K562 (cell line): Measurements from ENCODE around the gene RAVER2. TPM values are rescaled to one million over a fixed set of nuclear protein-coding genes. Genes with fewer than 3 reads are reported as not detected.
"Not testable (repeated sequence)": the region's sequence is repeated elsewhere in the genome, so short reads cannot be mapped to it uniquely, and the experiment has no call there.

Experiments
- ATAC-seq: fragments of 200-7000 bp; cut with Tn5 transposase; 3 replicates; pipeline ENCODE4 v1.9.1; 2020; ENCODE audit warnings: moderate library complexity
- BruUV-seq: library from RNA; stranded (reverse); fragments of 400-500 nt; replicated peaks from 2 replicates; lab custom pipeline; 2021; lab: Mats Ljungman, UMichigan
- CTCF ChIA-PET: fragments of 300-600 bp; formaldehyde crosslinking; extraction: SDS; loops from one replicate; lab custom pipeline; 2021; ENCODE audit warnings: low intra/inter-chr PET ratio; lab: Yijun Ruan, JAX
- POLR2A ChIA-PET: fragments of 300-600, 350-650 bp; sonication (Branson Sonifier 250); formaldehyde crosslinking; extraction: SDS; loops from one replicate; lab custom pipeline; 2021; ENCODE audit warnings: antibody characterized with exemption, inconsistent platforms; lab: Yijun Ruan, JAX
- DNase-seq, 4 experiments: peaks; one replicate each; pipeline versions ENCODE4 v3.0.0 to v3.0.0-alpha.2; 2011 to 2018; ENCODE audit warnings: low spot score in 3 of 4, mixed read lengths in 3 of 4; ENCODE audit errors: extremely low read depth in 1 of 4
- FAIRE-seq: peaks from 2 replicates; lab custom pipeline; 2011; peaks lifted over from hg19 to GRCh38; lab: Jason Lieb, UNC
- H2AFZ ChIP-seq: 2 replicates; pipeline ENCODE4 v1.6.0; 2011; ENCODE audit warnings: low read depth, low read length, control low read depth, inconsistent platforms
- H3K27ac ChIP-seq: fragments of 200-600 bp; 3 replicates; pipeline ENCODE4 v1.8.0; 2011; ENCODE audit warnings: low read depth, mild to moderate bottlenecking, control low read depth, inconsistent platforms, low read length, moderate library complexity, mixed read lengths; ENCODE audit errors: extremely low read depth
- H3K27me3 ChIP-seq, 2 experiments: fragments of 300-600 bp in 1 of 2; 2 replicates in 1 of 2; 3 replicates in 1 of 2; pipeline versions ENCODE4 v1.6.0 to v1.8.0; 2011; ENCODE audit warnings: inconsistent platforms in 2 of 2, low read length in 2 of 2, mild to moderate bottlenecking in 1 of 2, mixed read lengths in 1 of 2, moderate library complexity in 1 of 2; ENCODE audit not compliant: control insufficient read depth in 2 of 2, insufficient read depth in 2 of 2
- H3K36me3 ChIP-seq: fragments of 300-600 bp; 3 replicates; pipeline ENCODE4 v1.8.0; 2011; ENCODE audit warnings: mild to moderate bottlenecking, low read length, inconsistent platforms; ENCODE audit not compliant: control insufficient read depth, insufficient read depth
- H3K4me1 ChIP-seq, 2 experiments: fragments of 200-600 bp in 1 of 2; replicated peaks in 1 of 2; 2 replicates in 1 of 2; 3 replicates in 1 of 2; pipeline versions ENCODE4 v1.5.1 to v1.8.0; 2011; ENCODE audit warnings: inconsistent platforms in 2 of 2, low read length in 2 of 2, mild to moderate bottlenecking in 1 of 2, mixed read lengths in 1 of 2, moderate library complexity in 1 of 2; ENCODE audit not compliant: control insufficient read depth in 2 of 2, insufficient read depth in 2 of 2
- H3K4me2 ChIP-seq: 2 replicates; pipeline ENCODE4 v1.6.1; 2011; ENCODE audit warnings: low read length, control low read depth, inconsistent platforms, mixed read lengths; ENCODE audit not compliant: insufficient read depth
- H3K4me3 ChIP-seq: fragments of 200-600 bp; sonication (generic), shearing (Covaris generic); 2 replicates; pipeline ENCODE4 v1.5.1; 2016; ENCODE audit warnings: control low read depth, inconsistent platforms
- H3K79me2 ChIP-seq: fragments of 200-600 bp; 3 replicates; pipeline ENCODE4 v1.8.0; 2011; ENCODE audit warnings: low read length, inconsistent platforms; ENCODE audit not compliant: control insufficient read depth, insufficient read depth
- H3K9ac ChIP-seq, 2 experiments: 2 replicates each; pipeline versions ENCODE4 v1.6.0 to v1.6.1; 2011; ENCODE audit warnings: low read depth in 2 of 2, low read length in 2 of 2, control low read depth in 1 of 2, inconsistent platforms in 1 of 2, mild to moderate bottlenecking in 1 of 2, mixed read lengths in 1 of 2; ENCODE audit not compliant: insufficient read depth in 1 of 2
- H3K9me1 ChIP-seq: one replicate; pipeline ENCODE4 v1.6.0; 2011; ENCODE audit warnings: inconsistent platforms, mild to moderate bottlenecking, low read length, moderate library complexity; ENCODE audit not compliant: control insufficient read depth, insufficient read depth
- H3K9me3 ChIP-seq: replicated peaks from 2 replicates; pipeline ENCODE4 v1.5.1; 2011; ENCODE audit warnings: low read depth, low read length, inconsistent platforms; ENCODE audit not compliant: control insufficient read depth, insufficient read depth
- H4K20me1 ChIP-seq: replicated peaks from 2 replicates; pipeline ENCODE4 v1.6.1; 2011; ENCODE audit warnings: low read length, inconsistent platforms, mixed read lengths; ENCODE audit not compliant: control insufficient read depth, insufficient read depth
- MTA3 ChIP-seq: fragments of 450-650 bp; formaldehyde crosslinking; IDR thresholded peaks from 2 replicates; pipeline ENCODE4 v1.6.1; 2017; ENCODE audit warnings: mild to moderate bottlenecking, borderline replicate concordance
- TAF9B ChIP-seq: fragments of 450-650 bp; IDR thresholded peaks from 2 replicates; pipeline ENCODE4 v1.6.1; 2018; ENCODE audit warnings: mild to moderate bottlenecking; ENCODE audit not compliant: partially characterized antibody
- TAL1 ChIP-seq: fragments of 450-650 bp; IDR thresholded peaks from 2 replicates; pipeline ENCODE4 v1.6.1; 2016; ENCODE audit warnings: mild to moderate bottlenecking
- TCF7 ChIP-seq: sonication (generic); IDR thresholded peaks from 2 replicates; pipeline ENCODE4 v1.6.1; 2016; ENCODE audit warnings: antibody characterized with exemption, borderline replicate concordance
- TRIM24 ChIP-seq, 2 experiments: fragments of 450-650 bp; IDR thresholded peaks; 2 replicates each; pipeline ENCODE4 v1.6.1; 2016
- ZNF146 ChIP-seq: IDR thresholded peaks from one replicate; pipeline ENCODE4 v1.6.1; 2018; ENCODE audit warnings: missing compliant biosample characterization; ENCODE audit not compliant: unreplicated experiment
- ZNF551 ChIP-seq: fragments of 250-450 bp; sonication (Bioruptor Pico); IDR thresholded peaks from 2 replicates; pipeline ENCODE4 v1.5.0; 2021; ENCODE audit warnings: mild to moderate bottlenecking, moderate library complexity
- WGBS: fragments of 100-300 bp; shearing (Covaris generic); methylation state at CpG from one replicate; pipeline ENCODE4 v1.1.6; 2016; ENCODE audit warnings: low coverage, mixed read lengths; ENCODE audit not compliant: insufficient coverage; ENCODE audit errors: missing lambda C conversion rate; 5-methylcytosine and 5-hydroxymethylcytosine counted together
- in situ Hi-C: fragments of 300-500 bp; cut with MboI; formaldehyde crosslinking; loops from 4 replicates; pipeline ENCODE4 v1.15.0; 2018; ENCODE audit warnings: inconsistent platforms, mixed read lengths
- intact Hi-C: fragments of 100-400 bp; cut with micrococcal nuclease; formaldehyde crosslinking; loops from 2 replicates; pipeline ENCODE4 v1.14.2; 2022
- polyA plus RNA-seq, 8 experiments: library from polyadenylated mRNA; depleted of rRNA in 4 of 8; stranded (reverse) in 5 of 8; unstranded in 3 of 8; fragments of >200 nt; fragmentation: Nextera tagmentation in 2 of 8; fragmentation: Illumina TruSeq in 1 of 8; extraction: Ambion mirVana in 2 of 8; extraction: Trizol in 1 of 8; gene quantifications; 2 replicates each; pipeline versions ENCODE4 v1.2.1 to v1.2.3, GENCODE V29; 2011 to 2014; ENCODE audit warnings: inconsistent platforms in 1 of 8, missing spikeins in 1 of 8
- total RNA-seq, 7 experiments: library from RNA; depleted of rRNA in 6 of 7; stranded (reverse); fragments of >200 nt in 6 of 7; fragmentation: Illumina TruSeq in 2 of 7; extraction: Trizol in 2 of 7; gene quantifications; 2 replicates each; pipeline versions ENCODE4 v1.2.1 to v1.2.3, GENCODE V29; 2011 to 2021; ENCODE audit warnings: low replicate concordance in 1 of 7
- TF ChIP-seq, protein P1 (sequence below): fragments of 450-650 bp; IDR thresholded peaks from 2 replicates; pipeline ENCODE4 v1.6.1; 2016; ENCODE audit warnings: borderline replicate concordance
- TF ChIP-seq, protein P2 (sequence below), 2 experiments: fragments of 450-650 bp; IDR thresholded peaks; 2 replicates each; pipeline ENCODE4 v1.6.1; 2018; ENCODE audit warnings: mild to moderate bottlenecking in 2 of 2, low read depth in 1 of 2; ENCODE audit not compliant: partially characterized antibody in 2 of 2

RAVER2 gene
- total and polyA plus RNA-seq, 9 of the 15 experiments (the other 6 are each of a cell fraction or from before 2014, with no cell fraction given), result 1.8 to 6.1 (median 4.4) TPM

DNA sequence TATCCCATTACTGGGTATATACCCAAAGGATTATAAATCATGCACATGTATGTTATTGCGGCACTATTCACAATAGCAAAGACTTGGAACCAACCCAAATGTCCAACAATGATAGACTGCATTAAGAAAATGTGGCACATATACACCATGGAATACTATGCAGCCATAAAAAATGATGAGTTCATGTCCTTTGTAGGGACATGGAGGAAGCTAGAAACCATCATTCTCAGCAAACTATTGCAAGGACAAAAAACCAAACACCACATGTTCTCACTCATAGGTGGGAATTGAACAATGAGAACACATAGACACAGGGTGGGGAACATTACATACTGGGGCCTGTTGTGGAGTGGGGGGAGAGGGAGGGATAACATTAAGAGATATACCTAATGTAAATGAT, 4.2 kb upstream of the RAVER2 start:
- CTCF ChIA-PET, H3K4me2 ChIP-seq, H3K9ac ChIP-seq, H3K79me2 ChIP-seq, H3K27ac ChIP-seq, H2AFZ ChIP-seq, H4K20me1 ChIP-seq, H3K27me3 ChIP-seq, H3K36me3 ChIP-seq, H3K4me3 ChIP-seq, FAIRE-seq, POLR2A ChIA-PET, BruUV-seq, DNase-seq, ATAC-seq, H3K9me1 ChIP-seq, H3K9me3 ChIP-seq: not testable (repeated sequence)
- in situ Hi-C loops, result loop anchor here (10.0 kb wide), 1 partner anchor 84 kb away; no protein-coding TSS in a partner anchor
- WGBS, result 5% methylated on average over 1 of the region's 1 CpG
- peak; percentile 46 for TF ChIP-seq ZNF146 (CRISPR knock-in tag)
- intact Hi-C loops, result loop anchor here (10.0 kb wide), 1 partner anchor 304 kb away; no protein-coding TSS in a partner anchor
- H3K4me1 ChIP-seq, result peaks cover 0 to 14% of the 10 kb centered on the region in 2 experiments; a peak in 2 of 5 replicates

DNA sequence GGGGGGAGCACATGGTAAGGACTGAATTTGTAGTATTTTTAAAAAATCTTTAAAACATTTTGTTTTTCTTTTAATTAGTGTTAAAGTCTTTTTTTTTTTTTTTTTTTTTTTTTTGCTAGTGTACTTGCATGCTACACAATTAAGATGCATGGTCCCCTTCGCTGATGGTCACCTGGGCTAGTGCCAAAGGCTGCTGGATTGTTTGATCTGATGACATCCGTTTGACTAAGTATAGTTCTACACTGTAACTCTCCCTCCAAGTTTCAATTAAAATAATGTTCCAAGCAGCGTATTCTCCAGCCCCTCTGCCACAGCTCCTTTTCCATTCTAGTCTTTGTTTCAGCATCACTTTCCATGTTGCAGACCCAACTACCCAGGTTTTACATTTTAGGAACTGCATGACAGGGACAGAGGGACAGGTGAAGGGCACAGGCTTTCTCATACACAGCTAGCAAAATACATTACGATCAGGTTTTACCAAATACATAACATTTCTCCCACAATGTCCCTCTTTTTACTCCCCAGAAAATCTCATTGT, 852 bp upstream of the RAVER2 start:
- peak overlapping the region; percentile 55 for H3K4me3 ChIP-seq
- intact Hi-C loops, result loop anchor here (1.0 to 10.0 kb wide), 2 partner anchors 80 to 301 kb away; no protein-coding TSS in a partner anchor
- TF ChIP-seq TRIM24 (IDR thresholded peaks at IDR 0.05), result no peak
- TF ChIP-seq TAL1, result no peak
- TF ChIP-seq, protein P1, sequence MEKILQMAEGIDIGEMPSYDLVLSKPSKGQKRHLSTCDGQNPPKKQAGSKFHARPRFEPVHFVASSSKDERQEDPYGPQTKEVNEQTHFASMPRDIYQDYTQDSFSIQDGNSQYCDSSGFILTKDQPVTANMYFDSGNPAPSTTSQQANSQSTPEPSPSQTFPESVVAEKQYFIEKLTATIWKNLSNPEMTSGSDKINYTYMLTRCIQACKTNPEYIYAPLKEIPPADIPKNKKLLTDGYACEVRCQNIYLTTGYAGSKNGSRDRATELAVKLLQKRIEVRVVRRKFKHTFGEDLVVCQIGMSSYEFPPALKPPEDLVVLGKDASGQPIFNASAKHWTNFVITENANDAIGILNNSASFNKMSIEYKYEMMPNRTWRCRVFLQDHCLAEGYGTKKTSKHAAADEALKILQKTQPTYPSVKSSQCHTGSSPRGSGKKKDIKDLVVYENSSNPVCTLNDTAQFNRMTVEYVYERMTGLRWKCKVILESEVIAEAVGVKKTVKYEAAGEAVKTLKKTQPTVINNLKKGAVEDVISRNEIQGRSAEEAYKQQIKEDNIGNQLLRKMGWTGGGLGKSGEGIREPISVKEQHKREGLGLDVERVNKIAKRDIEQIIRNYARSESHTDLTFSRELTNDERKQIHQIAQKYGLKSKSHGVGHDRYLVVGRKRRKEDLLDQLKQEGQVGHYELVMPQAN, result no peak
- TF ChIP-seq, protein P2, sequence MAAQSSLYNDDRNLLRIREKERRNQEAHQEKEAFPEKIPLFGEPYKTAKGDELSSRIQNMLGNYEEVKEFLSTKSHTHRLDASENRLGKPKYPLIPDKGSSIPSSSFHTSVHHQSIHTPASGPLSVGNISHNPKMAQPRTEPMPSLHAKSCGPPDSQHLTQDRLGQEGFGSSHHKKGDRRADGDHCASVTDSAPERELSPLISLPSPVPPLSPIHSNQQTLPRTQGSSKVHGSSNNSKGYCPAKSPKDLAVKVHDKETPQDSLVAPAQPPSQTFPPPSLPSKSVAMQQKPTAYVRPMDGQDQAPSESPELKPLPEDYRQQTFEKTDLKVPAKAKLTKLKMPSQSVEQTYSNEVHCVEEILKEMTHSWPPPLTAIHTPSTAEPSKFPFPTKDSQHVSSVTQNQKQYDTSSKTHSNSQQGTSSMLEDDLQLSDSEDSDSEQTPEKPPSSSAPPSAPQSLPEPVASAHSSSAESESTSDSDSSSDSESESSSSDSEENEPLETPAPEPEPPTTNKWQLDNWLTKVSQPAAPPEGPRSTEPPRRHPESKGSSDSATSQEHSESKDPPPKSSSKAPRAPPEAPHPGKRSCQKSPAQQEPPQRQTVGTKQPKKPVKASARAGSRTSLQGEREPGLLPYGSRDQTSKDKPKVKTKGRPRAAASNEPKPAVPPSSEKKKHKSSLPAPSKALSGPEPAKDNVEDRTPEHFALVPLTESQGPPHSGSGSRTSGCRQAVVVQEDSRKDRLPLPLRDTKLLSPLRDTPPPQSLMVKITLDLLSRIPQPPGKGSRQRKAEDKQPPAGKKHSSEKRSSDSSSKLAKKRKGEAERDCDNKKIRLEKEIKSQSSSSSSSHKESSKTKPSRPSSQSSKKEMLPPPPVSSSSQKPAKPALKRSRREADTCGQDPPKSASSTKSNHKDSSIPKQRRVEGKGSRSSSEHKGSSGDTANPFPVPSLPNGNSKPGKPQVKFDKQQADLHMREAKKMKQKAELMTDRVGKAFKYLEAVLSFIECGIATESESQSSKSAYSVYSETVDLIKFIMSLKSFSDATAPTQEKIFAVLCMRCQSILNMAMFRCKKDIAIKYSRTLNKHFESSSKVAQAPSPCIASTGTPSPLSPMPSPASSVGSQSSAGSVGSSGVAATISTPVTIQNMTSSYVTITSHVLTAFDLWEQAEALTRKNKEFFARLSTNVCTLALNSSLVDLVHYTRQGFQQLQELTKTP (IDR thresholded peaks at IDR 0.05; ENCODE audit: low read depth in 1 of 2, partially characterized antibody in 2 of 2), result no peak
- TF ChIP-seq TAF9B, result no peak
- TF ChIP-seq ZNF551 (CRISPR knock-in tag), result no peak
- no peak for TF ChIP-seq MTA3
- no peak for TF ChIP-seq TCF7

More for the DNA sequence above, 852 bp upstream of the RAVER2 start:
- Histone ChIP-seq H3K36me3 (no peaks in the 10 kb centered on the region), H3K27me3 (peaks cover 5 to 7% of the 10 kb centered on the region in 2 experiments; a peak in 1 of 5 replicates), H3K9me1 (no peaks in the 10 kb centered on the region), H2AFZ (peak overlapping the region; percentile 35), H3K4me1 (peaks cover 0 to 15% of the 10 kb centered on the region in 2 experiments; a peak in 2 of 5 replicates), H3K9me3 (no peaks in the 10 kb centered on the region), H4K20me1 (no peaks in the 10 kb centered on the region), H3K79me2 (no peaks in the 10 kb centered on the region), H3K27ac (no peak overlapping the region), H3K9ac (peak overlapping the region; percentile 35 to 91; a peak in 2 of 4 replicates), H3K4me2 (peak overlapping the region; percentile 27)
- BruUV-seq, result no TSS peak
- DNase-seq (no peak), ATAC-seq (no peak), FAIRE-seq (no peak)
- in situ Hi-C loops, result loop anchor here (10.0 kb wide), 1 partner anchor 81 kb away; no protein-coding TSS in a partner anchor
- ChIA-PET POLR2A (no interaction called here), CTCF (interaction anchor here (0.6 to 1.6 kb wide), 3 partner anchors 9 to 80 kb away, joined by 3 to 12 read pairs (median 3); no protein-coding TSS in a partner anchor)
- 4% methylated on average over 4 of the region's 4 CpGs for WGBS
